ENCODE measurements around the gene RPRD1A.

Gene RPRD1A

GRCh38 chr18:35956226-35956625 lies 111.1 kb downstream of the RPRD1A start:
- DNase-seq = no peak

GRCh38 chr18:35953688-35954087 lies 113.7 kb downstream of the RPRD1A start:
- DNase-seq = no peak

GRCh38 chr18:35950628-35950982 lies 116.8 kb downstream of the RPRD1A start:
- DNase-seq = no peak

GRCh38 chr18:35949903-35950627 lies 117.3 kb downstream of the RPRD1A start:
- DNase-seq = peak; percentile 80

- no peak for DNase-seq
Measured at GRCh38 chr18:35949090-35949489, 118.3 kb downstream of the RPRD1A start.

GRCh38 chr18:35948080-35948479 lies 119.3 kb downstream of the RPRD1A start:
- DNase-seq = no peak

DNA sequence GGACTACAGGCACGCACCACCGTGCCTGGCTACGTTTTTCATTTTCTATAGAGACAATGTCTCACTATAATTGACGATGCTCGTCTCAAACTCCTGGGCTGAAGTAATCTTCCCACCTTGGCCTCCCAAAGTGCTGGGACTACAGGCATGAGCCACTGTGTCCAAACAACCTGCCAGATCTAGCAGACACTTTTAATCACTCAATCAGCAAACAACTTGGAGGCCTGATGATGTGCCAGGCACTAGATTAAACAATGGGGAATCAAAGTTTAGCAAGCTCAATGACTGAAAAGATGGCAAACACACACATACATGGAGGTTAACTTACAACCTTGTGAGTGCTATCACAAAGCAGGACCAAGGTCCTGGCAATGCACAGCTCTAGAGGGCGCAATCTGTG lies 124.7 kb downstream of the RPRD1A start:
- DNase-seq = no peak

- no peak for DNase-seq
Measured at GRCh38 chr18:35942133-35942532, 125.2 kb downstream of the RPRD1A start.

GRCh38 chr18:35941299-35941698 lies 126.1 kb downstream of the RPRD1A start:
- no peak for DNase-seq

Data from activated CD8-positive, alpha-beta memory T cell treated with anti-CD3 and anti-CD28 coated beads for 24 hours (primary cell).